ENCODE data around the gene FAM110D.

FAM110D gene

GRCh38 chr1:26187882-26188281 lies 29.0 kb downstream of the FAM110D start:
- Histone ChIP-seq H3K4me1 (ENCODE audit: control insufficient read depth, low read length) (no peaks in the 10 kb centered on the region), H3K4me3 (ENCODE audit: low read length) (no peak overlapping the region), H3K27me3 (ENCODE audit: control insufficient read depth, low read length) (no peaks in the 10 kb centered on the region), H4K20me1 (ENCODE audit: control insufficient read depth, insufficient read depth, low read depth, low read length) (no peaks in the 10 kb centered on the region), H3K27ac (ENCODE audit: low read depth, low read length) (no peak overlapping the region), H3K4me2 (ENCODE audit: low read length) (no peak overlapping the region), H3F3A (ENCODE audit: control insufficient read depth, insufficient read depth) (no peaks in the 10 kb centered on the region), H3K9me2 (replicated peaks; ENCODE audit: control insufficient read depth, low read length) (no peaks in the 10 kb centered on the region), H3K36me3 (ENCODE audit: control insufficient read depth, low read length) (no peaks in the 10 kb centered on the region), H3K79me2 (ENCODE audit: control insufficient read depth, low read length) (no peaks in the 10 kb centered on the region), H3K9me3 (ENCODE audit: control insufficient read depth, insufficient read depth, low read length) (no peaks in the 10 kb centered on the region)
- TF ChIP-seq EZH2phosphoT487 (IDR thresholded peaks at IDR 0.05; ENCODE audit: borderline replicate concordance, low read length) = no peak
- TF ChIP-seq, protein P1, sequence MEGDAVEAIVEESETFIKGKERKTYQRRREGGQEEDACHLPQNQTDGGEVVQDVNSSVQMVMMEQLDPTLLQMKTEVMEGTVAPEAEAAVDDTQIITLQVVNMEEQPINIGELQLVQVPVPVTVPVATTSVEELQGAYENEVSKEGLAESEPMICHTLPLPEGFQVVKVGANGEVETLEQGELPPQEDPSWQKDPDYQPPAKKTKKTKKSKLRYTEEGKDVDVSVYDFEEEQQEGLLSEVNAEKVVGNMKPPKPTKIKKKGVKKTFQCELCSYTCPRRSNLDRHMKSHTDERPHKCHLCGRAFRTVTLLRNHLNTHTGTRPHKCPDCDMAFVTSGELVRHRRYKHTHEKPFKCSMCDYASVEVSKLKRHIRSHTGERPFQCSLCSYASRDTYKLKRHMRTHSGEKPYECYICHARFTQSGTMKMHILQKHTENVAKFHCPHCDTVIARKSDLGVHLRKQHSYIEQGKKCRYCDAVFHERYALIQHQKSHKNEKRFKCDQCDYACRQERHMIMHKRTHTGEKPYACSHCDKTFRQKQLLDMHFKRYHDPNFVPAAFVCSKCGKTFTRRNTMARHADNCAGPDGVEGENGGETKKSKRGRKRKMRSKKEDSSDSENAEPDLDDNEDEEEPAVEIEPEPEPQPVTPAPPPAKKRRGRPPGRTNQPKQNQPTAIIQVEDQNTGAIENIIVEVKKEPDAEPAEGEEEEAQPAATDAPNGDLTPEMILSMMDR (IDR thresholded peaks at IDR 0.05; ENCODE audit: low read depth, low read length, poor library complexity, severe bottlenecking) = no peak

DNA sequence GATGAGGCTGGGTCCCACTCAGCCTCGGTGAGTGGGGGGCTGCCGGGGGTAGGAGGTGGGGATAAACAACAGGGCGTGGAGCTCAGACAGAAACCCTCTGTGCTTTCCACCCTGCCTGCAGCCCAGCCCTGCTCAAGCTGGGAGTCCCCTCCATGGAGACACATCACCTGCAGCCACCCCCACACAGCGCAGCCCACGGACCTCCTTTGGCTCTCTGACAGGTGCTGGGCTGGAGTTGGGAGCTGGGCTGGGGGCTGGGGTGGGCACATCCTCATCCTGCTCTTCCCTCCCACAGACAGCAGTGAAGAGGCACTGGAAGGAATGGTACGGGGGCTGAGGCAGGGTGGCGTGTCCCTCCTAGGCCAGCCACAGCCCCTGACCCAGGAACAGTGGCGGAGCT lies 29.6 kb downstream of the FAM110D start:
- Histone ChIP-seq H3K36me3 (ENCODE audit: control insufficient read depth, low read length) (no peaks in the 10 kb centered on the region), H3F3A (ENCODE audit: control insufficient read depth, insufficient read depth) (no peaks in the 10 kb centered on the region), H3K9me3 (ENCODE audit: control insufficient read depth, insufficient read depth, low read length) (no peaks in the 10 kb centered on the region), H3K4me2 (ENCODE audit: low read length) (no peak overlapping the region), H3K9me2 (replicated peaks; ENCODE audit: control insufficient read depth, low read length) (no peaks in the 10 kb centered on the region), H3K79me2 (ENCODE audit: control insufficient read depth, low read length) (no peaks in the 10 kb centered on the region), H3K27ac (ENCODE audit: low read depth, low read length) (no peak overlapping the region), H3K4me3 (ENCODE audit: low read length) (no peak overlapping the region), H3K4me1 (ENCODE audit: control insufficient read depth, low read length) (no peaks in the 10 kb centered on the region), H3K27me3 (ENCODE audit: control insufficient read depth, low read length) (0 out of 2 replicates have a peak, but pooled peaks cover under 1% of the 10 kb centered on the region), H4K20me1 (ENCODE audit: control insufficient read depth, insufficient read depth, low read depth, low read length) (no peaks in the 10 kb centered on the region)
- no peak for TF ChIP-seq EZH2phosphoT487 (IDR thresholded peaks at IDR 0.05; ENCODE audit: borderline replicate concordance, low read length)
- TF ChIP-seq, protein P1 (IDR thresholded peaks at IDR 0.05; ENCODE audit: low read depth, low read length, poor library complexity, severe bottlenecking) = no peak

DNA sequence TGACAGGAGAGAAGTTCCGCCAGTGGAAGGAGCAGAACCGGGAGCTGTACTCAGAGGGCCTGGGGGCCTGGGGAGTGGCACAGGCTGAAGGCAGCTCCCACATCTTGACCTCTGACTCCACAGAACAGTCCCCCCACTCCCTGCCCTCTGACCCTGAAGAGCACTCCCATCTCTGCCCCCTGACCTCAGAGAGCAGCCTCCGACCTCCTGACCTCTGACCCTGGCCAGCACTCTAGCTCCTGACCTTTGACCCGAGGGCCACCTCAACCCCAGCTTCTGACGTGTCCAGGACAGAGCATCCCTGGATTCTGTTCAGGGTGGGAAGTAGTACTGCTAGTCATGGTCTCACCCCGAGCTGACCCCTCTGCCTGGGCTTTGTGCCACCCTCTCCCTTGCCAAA lies 30.5 kb downstream of the FAM110D start:
- no peaks in the 10 kb centered on the region for H3F3A ChIP-seq (ENCODE audit: control insufficient read depth, insufficient read depth)
- H4K20me1 ChIP-seq (ENCODE audit: control insufficient read depth, insufficient read depth, low read depth, low read length) = no peaks in the 10 kb centered on the region
- H3K36me3 ChIP-seq (ENCODE audit: control insufficient read depth, low read length) = no peaks in the 10 kb centered on the region

More for the DNA sequence above, 30.5 kb downstream of the FAM110D start:
- H3K27ac ChIP-seq (ENCODE audit: low read depth, low read length) = no peak overlapping the region
- TF ChIP-seq, protein P1 (IDR thresholded peaks at IDR 0.05; ENCODE audit: low read depth, low read length, poor library complexity, severe bottlenecking) = no peak
- no peak for TF ChIP-seq EZH2phosphoT487 (IDR thresholded peaks at IDR 0.05; ENCODE audit: borderline replicate concordance, low read length)
- peaks cover 6% of the 10 kb centered on the region; the same call in 1 of the 2 replicates for H3K27me3 ChIP-seq (ENCODE audit: control insufficient read depth, low read length)
- no peaks in the 10 kb centered on the region for H3K9me3 ChIP-seq (ENCODE audit: control insufficient read depth, insufficient read depth, low read length)
- H3K79me2 ChIP-seq (ENCODE audit: control insufficient read depth, low read length) = no peaks in the 10 kb centered on the region
- H3K4me2 ChIP-seq (ENCODE audit: low read length) = no peak overlapping the region
- no peaks in the 10 kb centered on the region for H3K9me2 ChIP-seq (replicated peaks; ENCODE audit: control insufficient read depth, low read length)
- no peak overlapping the region for H3K4me3 ChIP-seq (ENCODE audit: low read length)
- H3K4me1 ChIP-seq (ENCODE audit: control insufficient read depth, low read length) = no peaks in the 10 kb centered on the region
